Smooth muscle cell of the pulmonary artery (primary cell): Measurements from ENCODE around the gene IGLL5. TPM values are rescaled to one million over a fixed set of nuclear protein-coding genes. Genes with fewer than 3 reads are reported as not detected.

Experiments used
- total RNA-seq: library from RNA; depleted of rRNA; stranded (reverse); fragments of >200 nt; gene quantifications from 2 replicates; pipeline ENCODE4 v1.2.3, GENCODE V29; 2014

The IGLL5 gene
- total RNA-seq, result not detected in 2 replicates

GRCh38 chr22:22887621-22888503 is at the start of gene IGLL5:
Gene IGLL5 (plus strand): TSS chr22:22887816. CDS start chr22:22888054, 238 bp downstream.

Other genes with a start within 250 kb of the IGLL5 start
- not detected in 2 replicates for gene GGTLC2, start 243.2 kb upstream of the IGLL5 start, total RNA-seq
- gene GNAZ, start 182.7 kb downstream of the IGLL5 start, total RNA-seq, result 1.5 and 3.1 TPM in 2 replicates